Fibroblast of villous mesenchyme (primary cell): ENCODE data around the gene IL17A. TPM values are rescaled to one million over a fixed set of nuclear protein-coding genes. Genes with fewer than 3 reads are reported as not detected.

Experiments used
- DNase-seq: peaks from one replicate; pipeline ENCODE4 v3.0.0-alpha.2; 2010; ENCODE audit warnings: low read depth
- H3K4me3 ChIP-seq: 2 replicates; pipeline ENCODE4 v1.5.1; 2011; ENCODE audit warnings: low read depth, mild to moderate bottlenecking, low read length
- total RNA-seq: library from RNA; depleted of rRNA; stranded (reverse); fragments of >200 nt; gene quantifications from 2 replicates; pipeline ENCODE4 v1.2.3, GENCODE V29; 2012
- TF ChIP-seq, protein P1 (sequence below): IDR thresholded peaks from 2 replicates; pipeline ENCODE4 v1.5.1; 2012; ENCODE audit warnings: low read depth, mild to moderate bottlenecking, low read length; ENCODE audit not compliant: insufficient read depth

The IL17A gene
- total RNA-seq, 1 donor, result not detected

DNA sequence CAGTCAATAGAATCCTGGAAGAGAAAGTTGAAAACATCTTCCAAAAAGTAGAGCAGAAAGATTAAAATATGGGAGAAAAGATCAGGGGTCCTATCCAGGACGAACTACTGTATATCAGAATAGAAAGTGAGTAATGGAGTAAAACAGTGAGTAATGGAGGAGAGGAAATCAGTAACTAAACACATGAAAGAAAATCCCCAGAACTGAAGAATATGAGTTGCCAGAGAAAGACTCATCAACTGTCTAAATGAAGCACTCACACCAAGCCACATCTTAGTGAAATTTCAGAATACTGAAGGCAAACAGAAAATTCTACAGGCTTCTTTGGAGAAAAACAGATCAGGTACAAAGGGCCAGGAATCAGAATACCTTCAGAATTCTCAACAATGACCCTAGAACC lies 14.9 kb downstream of the IL17A start:
- TF ChIP-seq, protein P1, sequence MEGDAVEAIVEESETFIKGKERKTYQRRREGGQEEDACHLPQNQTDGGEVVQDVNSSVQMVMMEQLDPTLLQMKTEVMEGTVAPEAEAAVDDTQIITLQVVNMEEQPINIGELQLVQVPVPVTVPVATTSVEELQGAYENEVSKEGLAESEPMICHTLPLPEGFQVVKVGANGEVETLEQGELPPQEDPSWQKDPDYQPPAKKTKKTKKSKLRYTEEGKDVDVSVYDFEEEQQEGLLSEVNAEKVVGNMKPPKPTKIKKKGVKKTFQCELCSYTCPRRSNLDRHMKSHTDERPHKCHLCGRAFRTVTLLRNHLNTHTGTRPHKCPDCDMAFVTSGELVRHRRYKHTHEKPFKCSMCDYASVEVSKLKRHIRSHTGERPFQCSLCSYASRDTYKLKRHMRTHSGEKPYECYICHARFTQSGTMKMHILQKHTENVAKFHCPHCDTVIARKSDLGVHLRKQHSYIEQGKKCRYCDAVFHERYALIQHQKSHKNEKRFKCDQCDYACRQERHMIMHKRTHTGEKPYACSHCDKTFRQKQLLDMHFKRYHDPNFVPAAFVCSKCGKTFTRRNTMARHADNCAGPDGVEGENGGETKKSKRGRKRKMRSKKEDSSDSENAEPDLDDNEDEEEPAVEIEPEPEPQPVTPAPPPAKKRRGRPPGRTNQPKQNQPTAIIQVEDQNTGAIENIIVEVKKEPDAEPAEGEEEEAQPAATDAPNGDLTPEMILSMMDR, result no peak
- DNase-seq, result no peak
- H3K4me3 ChIP-seq, result no peak overlapping the region

DNA sequence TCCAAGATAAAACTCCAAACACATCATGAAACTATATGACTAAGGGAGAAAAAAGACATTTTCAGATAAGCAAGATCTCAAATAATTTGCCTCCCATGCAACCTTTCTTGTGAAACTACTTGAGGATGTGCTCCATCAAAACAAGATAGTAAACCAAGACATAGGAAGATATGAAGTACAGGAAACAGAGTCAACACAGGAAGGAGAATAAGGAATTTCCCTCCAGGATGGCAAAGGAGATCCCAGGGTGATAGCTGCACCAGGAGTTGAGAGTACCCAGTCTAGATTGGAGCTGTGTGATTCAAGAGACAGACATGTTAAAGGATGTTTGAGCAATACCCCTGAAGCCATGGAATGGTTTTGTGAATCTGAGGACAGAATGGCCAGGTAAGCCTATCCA lies 15.3 kb downstream of the IL17A start:
- DNase-seq, result no peak
- H3K4me3 ChIP-seq, result no peak overlapping the region
- TF ChIP-seq, protein P1, result no peak

DNA sequence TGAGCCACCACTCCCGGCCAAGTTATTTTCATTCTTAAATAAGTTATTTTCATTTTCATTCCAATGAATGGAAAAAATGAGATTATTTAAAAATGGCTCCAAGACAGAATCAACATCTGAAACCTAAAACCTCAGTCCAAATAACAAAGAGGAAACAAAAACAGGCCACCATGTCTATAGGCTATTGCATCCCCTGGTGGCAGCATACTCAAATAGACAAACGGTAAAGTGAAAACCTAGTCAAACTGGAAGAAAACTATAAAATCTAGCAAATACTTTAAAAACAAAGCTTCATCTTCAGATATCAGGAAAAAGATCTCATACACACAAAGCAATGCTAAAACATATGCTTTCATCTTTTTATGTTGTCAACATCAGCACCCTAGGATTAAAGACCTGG lies 20.9 kb downstream of the IL17A start:
- no peak for DNase-seq
- no peak overlapping the region for H3K4me3 ChIP-seq
- TF ChIP-seq, protein P1, result no peak

DNA sequence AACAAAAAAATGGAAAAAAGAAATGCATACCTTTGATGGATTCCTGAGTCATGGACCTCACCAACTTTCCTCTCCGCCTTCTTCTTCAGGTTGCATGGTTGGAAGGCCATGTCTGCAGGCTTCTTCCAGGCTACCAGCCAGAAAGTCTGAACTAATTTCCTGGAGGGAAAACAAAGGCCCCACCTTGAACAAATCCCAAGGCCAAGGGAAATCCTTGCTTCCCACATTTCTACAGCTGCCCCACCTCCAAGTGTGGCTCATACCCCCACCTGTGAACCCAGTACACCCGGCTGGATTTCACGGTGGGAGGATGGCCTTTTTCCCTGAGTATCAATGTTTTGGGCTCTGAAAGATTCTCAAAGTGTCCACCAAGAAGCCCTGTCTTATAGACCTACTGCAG lies 22.4 kb downstream of the IL17A start:
- no peak for DNase-seq
- H3K4me3 ChIP-seq, result no peak overlapping the region
- TF ChIP-seq, protein P1, result no peak

DNA sequence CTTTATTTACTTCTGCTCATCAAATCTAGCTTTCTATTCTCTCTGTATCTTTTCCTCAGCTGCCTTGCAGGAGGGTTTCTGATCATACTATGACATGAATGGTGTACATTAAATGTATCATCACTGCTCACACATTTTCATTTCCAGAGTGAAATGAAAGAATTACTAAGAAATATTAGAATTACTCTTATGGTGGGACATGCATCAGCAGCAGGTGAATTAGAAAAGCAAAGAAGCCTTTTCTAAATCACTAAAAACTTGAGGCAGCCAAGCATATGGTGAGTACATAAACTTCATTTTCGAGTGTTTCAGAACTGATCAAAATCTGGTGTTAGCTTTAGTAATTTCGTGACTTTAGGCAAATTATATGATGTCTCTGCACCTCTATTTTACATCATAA lies 23.6 kb downstream of the IL17A start:
- H3K4me3 ChIP-seq, result no peak overlapping the region
- TF ChIP-seq, protein P1, result no peak
- DNase-seq, result no peak

DNA sequence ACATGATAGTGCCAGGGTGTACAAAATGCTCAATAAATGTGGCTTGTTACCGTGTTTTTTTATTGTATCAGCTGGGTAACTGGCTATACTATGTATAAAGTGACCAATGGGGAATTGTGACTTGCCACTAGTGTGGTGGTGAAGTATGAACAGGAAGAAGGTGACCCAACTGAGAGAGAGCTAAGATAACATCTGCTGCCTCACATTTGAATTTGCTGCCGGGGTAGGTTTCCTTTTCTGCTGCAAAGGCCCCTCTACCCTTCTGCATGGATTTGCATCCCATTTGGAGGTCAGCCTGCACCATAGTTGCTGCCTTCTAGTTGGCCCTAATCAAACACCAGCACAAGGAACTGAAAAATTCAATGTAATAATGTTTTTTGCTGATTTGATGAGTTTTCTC lies 24.1 kb downstream of the IL17A start:
- DNase-seq, result no peak
- TF ChIP-seq, protein P1, result no peak
- no peak overlapping the region for H3K4me3 ChIP-seq

DNA sequence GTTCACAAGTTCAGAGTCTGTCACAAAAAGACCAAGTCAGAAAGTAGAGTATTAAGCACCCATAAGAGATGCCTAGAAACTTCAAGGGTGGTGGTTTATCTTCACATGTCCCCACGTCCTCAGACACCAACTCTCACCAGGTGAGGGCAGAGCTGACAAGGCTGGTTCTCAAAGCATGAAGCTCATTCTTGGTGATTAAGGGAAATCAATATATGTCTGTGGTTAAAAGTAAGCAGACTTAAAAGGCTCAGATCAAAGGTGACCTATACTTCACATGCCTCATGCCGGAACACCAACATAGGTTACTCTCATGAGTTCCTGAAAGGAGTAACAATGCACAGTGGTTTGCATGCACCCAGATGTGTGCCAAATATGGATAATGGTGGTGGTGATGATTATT lies 27.0 kb downstream of the IL17A start:
- no peak overlapping the region for H3K4me3 ChIP-seq
- no peak for DNase-seq
- TF ChIP-seq, protein P1, result no peak
